CD14-positive monocyte (primary cell): Measurements from ENCODE around the gene DCC. TPM values are rescaled to one million over a fixed set of nuclear protein-coding genes. Genes with fewer than 3 reads are reported as not detected.
"Not testable (repeated sequence)": the region's sequence is repeated elsewhere in the genome, so short reads cannot be mapped to it uniquely, and the experiment has no call there.

Experiments used
- DNase-seq, 3 donors: peaks; one replicate each; pipeline ENCODE4 v3.0.0-alpha.2; 2011 to 2022
- H2AFZ ChIP-seq: 2 replicates; pipeline ENCODE4 v1.6.0; 2012; ENCODE audit warnings: mild to moderate bottlenecking, low read depth, low read length, inconsistent platforms; ENCODE audit not compliant: insufficient read depth, poor library complexity, severe bottlenecking
- H3K27ac ChIP-seq, 2 donors: 1 replicate in 1 of 2; 2 replicates in 1 of 2; pipeline ENCODE4 v1.5.1; 2012 to 2013; ENCODE audit warnings: low read length in 2 of 2, control low read depth in 1 of 2, inconsistent platforms in 1 of 2, low read depth in 1 of 2, mild to moderate bottlenecking in 1 of 2
- H3K27me3 ChIP-seq, 2 donors: one replicate each; pipeline versions ENCODE4 v1.6.0 to v1.6.1; 2011 to 2013; ENCODE audit warnings: low read length in 2 of 2; ENCODE audit not compliant: control insufficient read depth in 2 of 2, insufficient read depth in 2 of 2
- H3K36me3 ChIP-seq, 2 donors: replicated peaks in 1 of 2; 1 replicate in 1 of 2; 2 replicates in 1 of 2; pipeline versions ENCODE4 v1.5.1 to v1.6.1; 2012 to 2013; ENCODE audit warnings: low read length in 2 of 2, control low read depth in 1 of 2, inconsistent platforms in 1 of 2, mild to moderate bottlenecking in 1 of 2; ENCODE audit not compliant: insufficient read depth in 2 of 2, control insufficient read depth in 1 of 2
- H3K4me1 ChIP-seq, 2 donors: 1 replicate in 1 of 2; 2 replicates in 1 of 2; pipeline versions ENCODE4 v1.5.1 to v1.6.1; 2012 to 2013; ENCODE audit warnings: low read length in 2 of 2, control low read depth in 1 of 2, inconsistent platforms in 1 of 2, mild to moderate bottlenecking in 1 of 2, moderate library complexity in 1 of 2; ENCODE audit not compliant: insufficient read depth in 2 of 2, control insufficient read depth in 1 of 2
- H3K4me2 ChIP-seq: replicated peaks from 2 replicates; pipeline ENCODE3; 2012; ENCODE audit warnings: low read length, moderate library complexity, mild to moderate bottlenecking; ENCODE audit not compliant: poor library complexity, severe bottlenecking; ENCODE audit errors: extremely low read depth
- H3K4me3 ChIP-seq, 3 experiments: fragments of 200-600 bp in 1 of 3; sonication (generic) in 1 of 3; replicated peaks in 1 of 3; 1 replicate in 2 of 3; 2 replicates in 1 of 3; pipeline ENCODE4 v1.5.1; 2011 to 2013; ENCODE audit warnings: low read length in 3 of 3, mild to moderate bottlenecking in 3 of 3, control low read depth in 2 of 3, low read depth in 2 of 3, inconsistent platforms in 1 of 3, moderate library complexity in 1 of 3
- H3K79me2 ChIP-seq: 2 replicates; pipeline ENCODE4 v1.6.0; 2012; ENCODE audit warnings: mild to moderate bottlenecking, control low read depth, inconsistent platforms, low read length, moderate library complexity; ENCODE audit not compliant: insufficient read depth
- H3K9ac ChIP-seq: 2 replicates; pipeline ENCODE4 v1.6.0; 2017; ENCODE audit warnings: low read length, mild to moderate bottlenecking; ENCODE audit not compliant: insufficient read depth, poor library complexity, severe bottlenecking
- H3K9me3 ChIP-seq, 2 donors: replicated peaks in 1 of 2; 1 replicate in 1 of 2; 2 replicates in 1 of 2; pipeline versions ENCODE4 v1.5.1 to v1.6.1; 2012 to 2013; ENCODE audit warnings: low read length in 2 of 2, control low read depth in 1 of 2; ENCODE audit not compliant: control insufficient read depth in 1 of 2, insufficient read depth in 1 of 2
- H4K20me1 ChIP-seq: 2 replicates; pipeline ENCODE4 v1.6.0; 2012; ENCODE audit warnings: mild to moderate bottlenecking, low read length, control low read depth, moderate library complexity; ENCODE audit not compliant: insufficient read depth
- H3K27ac Mint-ChIP-seq, 7 donors: one replicate each; pipeline ENCODE4 v1.8.0; 2020; ENCODE audit warnings: mild to moderate bottlenecking in 7 of 7, mixed read lengths in 7 of 7, moderate library complexity in 6 of 7, inconsistent platforms in 2 of 7
- H3K27me3 Mint-ChIP-seq, 3 donors: one replicate each; pipeline ENCODE4 v1.8.0; 2021 to 2022; ENCODE audit warnings: low read depth in 3 of 3, mild to moderate bottlenecking in 3 of 3, mixed read lengths in 3 of 3, moderate library complexity in 3 of 3, inconsistent platforms in 1 of 3
- H3K36me3 Mint-ChIP-seq, 2 donors: one replicate each; pipeline ENCODE4 v1.8.0; 2020; ENCODE audit warnings: mixed read lengths in 2 of 2, inconsistent platforms in 1 of 2, mild to moderate bottlenecking in 1 of 2
- H3K4me1 Mint-ChIP-seq: one replicate; pipeline ENCODE4 v1.8.0; 2020; ENCODE audit warnings: mild to moderate bottlenecking, mixed read lengths
- H3K4me3 Mint-ChIP-seq, 2 donors: one replicate each; pipeline ENCODE4 v1.8.0; 2020; ENCODE audit warnings: mild to moderate bottlenecking in 2 of 2, mixed read lengths in 2 of 2, moderate library complexity in 1 of 2
- H3K9me3 Mint-ChIP-seq, 7 donors: one replicate each; pipeline ENCODE4 v1.8.0; 2020 to 2022; ENCODE audit warnings: mixed read lengths in 7 of 7, mild to moderate bottlenecking in 6 of 7, moderate library complexity in 6 of 7, inconsistent platforms in 2 of 7
- WGBS: methylation state at CpG from one replicate; pipeline ENCODE4 v1.1.5; 2013; ENCODE audit warnings: missing lambda C conversion rate; ENCODE audit not compliant: insufficient coverage; 5-methylcytosine and 5-hydroxymethylcytosine counted together
- intact Hi-C, 2 donors: fragments of 100-400 bp; cut with micrococcal nuclease; formaldehyde crosslinking; loops; one replicate each; pipeline versions ENCODE4 v1.15.0 to v1.15.1; 2023
- polyA plus RNA-seq, 3 donors: library from polyadenylated mRNA; depleted of rRNA in 1 of 3; unstranded in 2 of 3; stranded (reverse) in 1 of 3; fragments of 300-500 nt in 2 of 3; fragments of >200 nt in 1 of 3; fragmentation: Illumina TruSeq in 2 of 3; gene quantifications; 1 replicate in 2 of 3; 2 replicates in 1 of 3; pipeline ENCODE4 v1.2.3, GENCODE V29; 2012 to 2021
- TF ChIP-seq, protein P1 (sequence below): fragments of 200-600 bp; IDR thresholded peaks from one replicate; pipeline ENCODE4 v1.8.0; 2022; ENCODE audit warnings: antibody characterized with exemption, mild to moderate bottlenecking

DCC gene
- polyA plus RNA-seq, 3 donors = not detected

DNA sequence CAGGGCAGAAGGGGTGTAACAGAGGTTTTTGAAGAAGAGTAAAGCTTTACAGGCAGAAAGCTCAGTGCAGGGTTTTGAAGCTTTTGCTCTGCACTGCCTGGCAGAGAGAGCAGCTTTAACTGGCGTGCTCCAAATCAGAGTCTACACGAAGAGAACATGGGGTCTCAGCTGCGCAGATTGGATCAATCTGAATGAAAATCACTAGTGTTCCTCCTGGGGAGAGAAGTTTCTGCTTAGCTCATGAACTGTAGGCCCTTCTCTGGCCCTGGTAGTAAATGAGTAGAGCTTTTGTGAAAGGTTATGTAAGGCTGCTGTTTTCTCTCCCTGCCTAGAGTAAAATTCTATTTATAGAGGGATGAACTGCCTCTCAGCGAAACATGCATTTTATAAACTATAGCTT lies 13.6 kb downstream of the DCC start:
- no peak for DNase-seq
- Mint-ChIP-seq H3K4me1 (no peaks in the 10 kb centered on the region), H3K9me3 (peaks cover 0 to 7% (median 0%) of the 10 kb centered on the region in 7 donors), H3K27me3 (peaks cover 0 to 2% (median 2%) of the 10 kb centered on the region in 3 donors), H3K36me3 (no peaks in the 10 kb centered on the region), H3K27ac (no peak overlapping the region), H3K4me3 (no peak overlapping the region)
- H3K4me3 ChIP-seq = no peak overlapping the region
- 89% methylated on average over 3 of the region's 4 CpGs for WGBS
- H3K9ac ChIP-seq = no peak overlapping the region
- H3K79me2 ChIP-seq = no peaks in the 10 kb centered on the region
- no peaks in the 10 kb centered on the region for H3K27me3 ChIP-seq
- no peak overlapping the region for H3K4me2 ChIP-seq
- no peaks in the 10 kb centered on the region for H4K20me1 ChIP-seq
- TF ChIP-seq, protein P1, sequence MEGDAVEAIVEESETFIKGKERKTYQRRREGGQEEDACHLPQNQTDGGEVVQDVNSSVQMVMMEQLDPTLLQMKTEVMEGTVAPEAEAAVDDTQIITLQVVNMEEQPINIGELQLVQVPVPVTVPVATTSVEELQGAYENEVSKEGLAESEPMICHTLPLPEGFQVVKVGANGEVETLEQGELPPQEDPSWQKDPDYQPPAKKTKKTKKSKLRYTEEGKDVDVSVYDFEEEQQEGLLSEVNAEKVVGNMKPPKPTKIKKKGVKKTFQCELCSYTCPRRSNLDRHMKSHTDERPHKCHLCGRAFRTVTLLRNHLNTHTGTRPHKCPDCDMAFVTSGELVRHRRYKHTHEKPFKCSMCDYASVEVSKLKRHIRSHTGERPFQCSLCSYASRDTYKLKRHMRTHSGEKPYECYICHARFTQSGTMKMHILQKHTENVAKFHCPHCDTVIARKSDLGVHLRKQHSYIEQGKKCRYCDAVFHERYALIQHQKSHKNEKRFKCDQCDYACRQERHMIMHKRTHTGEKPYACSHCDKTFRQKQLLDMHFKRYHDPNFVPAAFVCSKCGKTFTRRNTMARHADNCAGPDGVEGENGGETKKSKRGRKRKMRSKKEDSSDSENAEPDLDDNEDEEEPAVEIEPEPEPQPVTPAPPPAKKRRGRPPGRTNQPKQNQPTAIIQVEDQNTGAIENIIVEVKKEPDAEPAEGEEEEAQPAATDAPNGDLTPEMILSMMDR = no peak
- H3K36me3 ChIP-seq = no peaks in the 10 kb centered on the region
- H3K4me1 ChIP-seq = no peaks in the 10 kb centered on the region
- H3K27ac ChIP-seq = no peak overlapping the region
- H3K9me3 ChIP-seq = no peaks in the 10 kb centered on the region
- H2AFZ ChIP-seq = no peak overlapping the region
- intact Hi-C loops = no loop called here

DNA sequence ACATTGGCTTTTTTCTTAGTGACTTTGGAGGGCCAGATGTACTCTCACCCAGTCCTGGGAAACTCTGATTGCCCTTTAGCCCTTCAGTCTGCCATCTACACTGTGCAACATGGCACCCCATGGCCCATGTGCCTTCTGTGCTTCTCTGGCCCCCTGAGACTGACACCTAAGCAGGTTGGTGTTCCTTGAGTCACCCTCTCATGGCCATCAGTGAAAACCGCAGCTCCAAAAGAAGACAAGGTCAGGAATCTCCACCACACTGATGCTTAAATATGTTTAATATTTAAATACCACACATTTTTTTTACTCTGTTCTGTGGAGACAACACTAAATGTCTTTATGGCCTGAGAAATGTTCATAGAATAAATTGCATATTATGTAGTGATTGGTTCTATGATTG lies 23.9 kb downstream of the DCC start:
- Histone ChIP-seq H3K27me3 (no peaks in the 10 kb centered on the region), H3K79me2 (no peaks in the 10 kb centered on the region), H4K20me1 (no peaks in the 10 kb centered on the region), H3K4me2 (no peak overlapping the region), H3K4me3 (no peak overlapping the region), H3K36me3 (no peaks in the 10 kb centered on the region), H3K27ac (no peak overlapping the region), H3K9me3 (no peaks in the 10 kb centered on the region), H2AFZ (no peak overlapping the region), H3K9ac (no peak overlapping the region), H3K4me1 (no peaks in the 10 kb centered on the region)
- intact Hi-C loops = no loop called here
- TF ChIP-seq, protein P1 = no peak
- Mint-ChIP-seq H3K4me1 (no peaks in the 10 kb centered on the region), H3K9me3 (peaks cover 0 to 13% (median 4%) of the 10 kb centered on the region in 7 donors), H3K36me3 (no peaks in the 10 kb centered on the region), H3K4me3 (no peak overlapping the region), H3K27ac (no peak overlapping the region), H3K27me3 (no peaks in the 10 kb centered on the region)
- no CpG with 5 or more reads among the region's 1 CpG for WGBS
- no peak for DNase-seq

DNA sequence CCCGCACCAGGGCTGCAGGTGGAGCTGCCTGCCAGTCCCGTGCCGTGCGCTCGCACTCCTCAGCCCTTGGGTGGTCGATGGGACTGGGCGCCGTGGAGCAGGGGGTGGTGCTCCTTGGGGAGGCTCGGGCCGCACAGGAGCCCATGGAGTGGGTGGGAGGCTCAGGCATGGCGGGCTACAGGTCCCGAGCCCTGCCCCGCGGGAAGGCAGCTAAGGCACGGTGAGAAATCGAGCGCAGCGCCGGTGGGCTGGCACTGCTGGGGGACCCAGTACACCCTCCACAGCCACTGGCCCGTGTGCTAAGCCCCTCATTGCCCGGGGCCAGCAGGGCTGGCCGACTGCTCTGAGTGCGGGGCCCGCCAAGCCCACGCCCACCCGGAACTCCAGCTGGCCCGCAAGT lies 26.9 kb downstream of the DCC start:
- H3K27ac ChIP-seq, H2AFZ ChIP-seq, H3K36me3 ChIP-seq, H3K27ac Mint-ChIP-seq, H3K9ac ChIP-seq, H3K36me3 Mint-ChIP-seq, H3K4me2 ChIP-seq, intact Hi-C loops, H3K27me3 Mint-ChIP-seq, DNase-seq, H3K9me3 ChIP-seq, H3K4me1 ChIP-seq, H3K4me1 Mint-ChIP-seq, H3K4me3 ChIP-seq, H4K20me1 ChIP-seq, H3K4me3 Mint-ChIP-seq, H3K79me2 ChIP-seq, H3K27me3 ChIP-seq: not testable (repeated sequence)
- WGBS = 98% methylated on average over 7 of the region's 27 CpGs
- H3K9me3 Mint-ChIP-seq = peaks cover 0 to 12% (median 4%) of the 10 kb centered on the region in 7 donors
